OCI-LY3 (cell line): ENCODE measurements around the gene NVL.
"Not testable (repeated sequence)": the region's sequence is repeated elsewhere in the genome, so short reads cannot be mapped to it uniquely, and the experiment has no call there.

ENCODE experiments used
- H2AFZ ChIP-seq: fragments of 200-600, 300-600 bp; shearing (Covaris generic); 2 replicates; pipeline ENCODE4 v1.6.0; 2014; ENCODE audit warnings: antibody characterized with exemption, low read depth, low read length
- H3K27ac ChIP-seq: fragments of 200-600, 300-600 bp; sonication (generic); 2 replicates; pipeline ENCODE4 v1.5.1; 2014; ENCODE audit warnings: mild to moderate bottlenecking, low read length, moderate library complexity, mixed read lengths
- H3K27me3 ChIP-seq: fragments of 200-600, 300-600 bp; sonication (generic); 2 replicates; pipeline ENCODE4 v1.6.1; 2014; ENCODE audit warnings: low read depth, low read length, mixed read lengths
- H3K36me3 ChIP-seq: fragments of 200-600, 300-600 bp; sonication (generic); replicated peaks from 2 replicates; pipeline ENCODE3; 2014; ENCODE audit warnings: low read depth, low read length, mixed read lengths
- H3K4me1 ChIP-seq: fragments of 300-600, 200-600 bp; sonication (generic); 2 replicates; pipeline ENCODE4 v1.6.1; 2014; ENCODE audit warnings: low read length, mixed read lengths
- H3K4me2 ChIP-seq: fragments of 200-600, 300-600 bp; sonication (generic); 2 replicates; pipeline ENCODE4 v1.6.1; 2014; ENCODE audit warnings: low read length, mixed read lengths
- H3K4me3 ChIP-seq: fragments of 300-600, 200-600 bp; sonication (generic); 2 replicates; pipeline ENCODE4 v1.5.1; 2014; ENCODE audit warnings: antibody characterized with exemption, mild to moderate bottlenecking, low read length, moderate library complexity
- H3K79me2 ChIP-seq: fragments of 300-600, 200-600 bp; shearing (Covaris generic); 2 replicates; pipeline ENCODE4 v1.6.1; 2014; ENCODE audit warnings: mild to moderate bottlenecking, low read length, mixed read lengths
- H3K9ac ChIP-seq: fragments of 300-600, 200-600 bp; shearing (Covaris generic); 2 replicates; pipeline ENCODE4 v1.6.0; 2014; ENCODE audit warnings: mild to moderate bottlenecking, low read length, moderate library complexity
- H3K9me3 ChIP-seq: fragments of 200-600, 300-600 bp; shearing (Covaris generic); 2 replicates; pipeline ENCODE4 v1.6.1; 2014; ENCODE audit warnings: low read length, mixed read lengths; ENCODE audit not compliant: insufficient read depth
- H4K20me1 ChIP-seq: fragments of 200-600, 300-600 bp; sonication (generic); 2 replicates; pipeline ENCODE4 v1.6.1; 2016; ENCODE audit warnings: low read length, mixed read lengths; ENCODE audit not compliant: insufficient read depth
- CTCF ChIP-seq: fragments of 200-600, 300-600 bp; sonication (generic); IDR thresholded peaks from 2 replicates; pipeline ENCODE4 v1.5.1; 2014; ENCODE audit warnings: antibody characterized with exemption, low read length, low read depth
- EZH2phosphoT487 ChIP-seq: fragments of 200-600 bp; shearing (Covaris generic); IDR thresholded peaks from 2 replicates; pipeline ENCODE4 v1.6.1; 2018; ENCODE audit warnings: antibody characterized with exemption, mixed run types, low read depth

Gene NVL

GRCh38 chr1:224348137-224348536 lies 18.2 kb upstream of the NVL start:
- Histone ChIP-seq H3K4me3 (no peak overlapping the region), H3K9me3 (peaks cover 13% of the 10 kb centered on the region; the same call in 1 of the 2 replicates), H4K20me1 (no peaks in the 10 kb centered on the region), H3K79me2 (no peaks in the 10 kb centered on the region), H3K4me1 (no peaks in the 10 kb centered on the region), H3K4me2 (no peak overlapping the region), H3K9ac (no peak overlapping the region), H2AFZ (no peak overlapping the region), H3K27me3 (no peaks in the 10 kb centered on the region), H3K36me3 (peaks cover 3% of the 10 kb centered on the region), H3K27ac (no peak overlapping the region)
- no peak for TF ChIP-seq CTCF
- TF ChIP-seq EZH2phosphoT487, result no peak

- Histone ChIP-seq H4K20me1 (no peaks in the 10 kb centered on the region), H3K4me3 (no peak overlapping the region), H3K36me3 (peaks cover 3% of the 10 kb centered on the region), H3K4me1 (peaks cover 6% of the 10 kb centered on the region), H3K27ac (no peak overlapping the region), H3K27me3 (no peaks in the 10 kb centered on the region), H2AFZ (no peak overlapping the region), H3K4me2 (no peak overlapping the region), H3K9me3 (peaks cover 25% of the 10 kb centered on the region; the same call in 1 of the 2 replicates), H3K79me2 (no peaks in the 10 kb centered on the region), H3K9ac (no peak overlapping the region)
- TF ChIP-seq CTCF (no peak), EZH2phosphoT487 (no peak)
Observed at GRCh38 chr1:224343679-224344078, 13.7 kb upstream of the NVL start.

DNA sequence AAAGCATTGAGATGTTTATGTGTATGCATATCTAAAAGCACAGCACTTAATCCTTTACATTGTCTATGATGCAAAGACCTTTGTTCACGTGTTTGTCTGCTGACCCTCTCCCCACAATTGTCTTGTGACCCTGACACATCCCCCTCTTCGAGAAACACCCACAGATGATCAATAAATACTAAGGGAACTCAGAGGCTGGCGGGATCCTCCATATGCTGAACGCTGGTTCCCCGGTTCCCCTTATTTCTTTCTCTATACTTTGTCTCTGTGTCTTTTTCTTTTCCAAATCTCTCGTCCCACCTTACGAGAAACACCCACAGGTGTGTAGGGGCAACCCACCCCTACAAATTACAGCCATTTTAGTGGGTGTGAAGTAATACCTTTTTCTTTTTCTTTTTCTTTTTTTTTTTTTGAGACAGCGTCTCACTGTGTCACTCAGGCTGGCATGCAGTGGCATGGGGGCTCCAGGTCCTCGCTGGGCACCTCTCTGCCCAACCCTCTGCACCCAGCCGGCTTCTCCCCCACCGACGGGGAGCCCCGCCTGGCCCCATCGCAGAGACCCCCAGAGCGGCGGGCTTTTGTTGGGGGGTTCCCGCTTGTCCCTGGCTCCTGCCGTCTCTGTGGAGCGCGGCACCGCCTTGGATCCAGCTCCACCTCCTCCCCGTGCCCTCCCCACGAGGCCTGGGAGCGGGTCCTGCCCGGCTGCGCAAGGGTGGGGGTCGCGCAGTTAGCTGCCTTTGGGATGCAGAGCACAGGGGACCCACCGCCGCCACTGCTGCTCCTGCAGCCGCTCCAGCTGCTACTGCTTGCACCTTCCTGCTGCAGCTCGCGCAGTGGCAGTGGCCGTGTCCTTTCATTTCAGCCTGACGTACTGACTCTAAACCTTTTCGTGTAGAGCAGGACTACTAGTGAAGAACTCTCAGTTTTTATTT lies 10.7 kb upstream of the NVL start:
- H3K36me3 ChIP-seq, result not testable (repeated sequence)

DNA sequence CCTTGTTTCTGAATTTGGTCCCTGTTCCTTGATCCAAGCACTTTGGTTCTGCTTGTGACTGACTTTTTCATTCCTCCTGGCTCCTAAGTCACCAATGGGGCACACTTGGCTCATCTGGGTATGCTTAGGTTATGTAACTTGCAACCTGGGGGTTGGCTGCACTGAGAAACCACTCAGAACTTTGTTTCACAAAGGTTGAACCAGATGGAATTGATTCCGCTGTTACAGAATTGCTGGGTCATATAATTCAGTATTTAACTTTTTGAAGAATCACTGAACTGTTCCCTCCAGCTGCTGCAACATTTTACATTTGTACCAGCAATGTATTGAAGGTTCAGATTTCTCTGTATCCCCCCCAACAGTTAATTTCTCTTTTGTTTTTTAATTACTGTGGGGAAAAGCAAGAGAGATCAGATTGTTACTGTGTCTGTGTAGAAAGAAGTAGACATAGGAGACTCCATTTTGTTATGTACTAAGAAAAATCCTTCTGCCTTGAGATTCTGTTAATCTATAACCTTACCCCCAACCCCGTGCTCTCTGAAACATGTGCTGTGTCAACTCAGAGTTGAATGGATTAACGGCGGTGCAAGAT lies 9.6 kb upstream of the NVL start:
- Histone ChIP-seq H3K4me3 (0 out of 2 replicates have a peak overlapping the region, but pooled peaks have one; percentile 8), H3K79me2 (no peaks in the 10 kb centered on the region), H3K4me2 (peak overlapping the region; percentile 31), H4K20me1 (no peaks in the 10 kb centered on the region), H3K36me3 (peaks cover 3% of the 10 kb centered on the region), H3K9ac (peak overlapping the region; percentile 4; the same call in 1 of the 2 replicates), H2AFZ (peak overlapping the region; percentile 77), H3K27me3 (no peaks in the 10 kb centered on the region), H3K4me1 (peaks cover 9% of the 10 kb centered on the region), H3K9me3 (peaks cover 24% of the 10 kb centered on the region; the same call in 1 of the 2 replicates), H3K27ac (peak overlapping the region; percentile 39)
- TF ChIP-seq CTCF (no peak), EZH2phosphoT487 (no peak)

More for the DNA sequence above, 10.7 kb upstream of the NVL start:
- Histone ChIP-seq H2AFZ (peak overlapping the region; percentile 61), H3K4me3 (peak overlapping the region; percentile 84), H3K9me3 (peaks cover 28% of the 10 kb centered on the region; the same call in 1 of the 2 replicates), H3K4me2 (peak overlapping the region; percentile 77), H3K9ac (peak overlapping the region; percentile 66)
- not testable (repeated sequence) for H3K79me2 ChIP-seq, H3K27me3 ChIP-seq, H4K20me1 ChIP-seq, H3K4me1 ChIP-seq, H3K27ac ChIP-seq
